DMS 273 (cell line): ENCODE data around the gene CYP1B1.
"Not testable (repeated sequence)": the region's sequence is repeated elsewhere in the genome, so short reads cannot be mapped to it uniquely, and the experiment has no call there.

Experiments
- DNase-seq: peaks from one replicate; lab custom pipeline; 2025; ENCODE audit not compliant: unreplicated experiment; lab: John Stamatoyannopoulos, UW

Gene CYP1B1

DNA sequence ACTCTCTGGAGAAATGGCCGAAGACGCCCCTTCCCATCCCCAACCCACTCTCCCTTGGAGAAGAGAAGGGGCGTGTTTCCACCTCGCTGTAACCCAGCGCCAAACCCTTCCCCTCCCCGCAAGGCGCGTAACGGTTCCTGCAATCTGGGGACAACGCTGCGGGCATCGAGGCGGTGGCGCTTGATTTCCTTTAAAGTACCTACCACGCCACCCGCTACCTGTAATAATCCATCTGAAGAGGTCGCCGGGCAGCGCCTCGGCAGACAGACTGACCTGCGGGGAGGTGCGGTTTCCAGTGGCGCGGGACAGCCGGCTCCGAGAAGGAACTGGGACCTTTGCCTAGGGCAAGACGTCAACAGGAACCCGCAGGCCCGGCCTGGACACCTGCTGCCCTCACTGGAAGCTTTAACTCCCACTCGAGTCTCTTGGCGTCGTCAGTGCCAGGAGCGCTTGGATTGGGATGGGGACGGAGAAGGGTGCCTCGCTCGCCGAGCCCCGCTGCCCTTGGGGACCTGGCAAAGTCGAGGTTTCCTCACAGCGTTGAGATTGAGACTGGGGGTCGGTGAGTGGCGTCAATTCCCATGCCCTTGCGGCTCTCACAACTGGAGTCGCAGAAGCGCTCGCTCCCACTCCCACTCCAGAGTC lies at the start of gene CYP1B1:
CYP1B1 (minus strand) TSS at position 645 of the 645 bp plus-strand sequence. CDS start 763 bp downstream, outside the sequence.
- peak; percentile 63 for DNase-seq

DNA sequence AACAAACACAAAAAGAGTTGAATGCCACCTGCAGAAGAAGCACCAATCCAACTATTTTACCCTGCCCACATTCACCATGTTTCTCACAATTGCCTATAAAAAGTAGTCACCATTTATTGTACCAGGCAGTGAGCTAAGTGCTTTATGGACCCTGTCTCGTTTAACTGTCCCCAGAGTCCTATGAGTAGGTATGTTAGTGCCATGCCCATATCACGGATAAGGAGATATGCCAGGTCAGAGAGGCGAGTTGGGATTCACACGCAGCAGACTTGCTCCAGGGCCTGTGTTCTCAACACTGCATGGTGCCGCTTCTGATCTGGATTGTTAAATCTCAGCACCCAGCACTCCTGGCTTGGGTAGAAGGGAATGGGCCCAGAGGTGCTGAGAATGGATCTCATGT lies 49.1 kb upstream of the CYP1B1 start:
- no peak for DNase-seq

DNA sequence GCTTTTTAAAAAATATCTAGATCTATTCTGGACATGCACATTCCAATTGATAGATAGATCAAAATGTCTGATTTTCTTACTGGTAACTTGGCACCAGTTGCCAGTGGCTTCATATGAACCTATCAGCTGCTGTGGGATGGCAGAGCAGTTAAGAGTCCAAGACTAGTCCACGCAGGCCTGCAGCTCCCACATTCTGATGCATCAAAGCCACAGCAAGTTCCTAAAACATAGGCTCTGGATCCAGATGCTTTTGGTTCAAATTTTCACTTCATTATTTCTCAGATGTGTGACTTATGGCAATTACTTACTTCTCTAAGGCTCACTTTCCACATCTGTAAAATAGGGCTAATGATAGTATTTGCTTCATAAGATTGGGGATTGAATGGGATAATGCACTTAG lies 48.0 kb upstream of the CYP1B1 start:
- DNase-seq = no peak

DNA sequence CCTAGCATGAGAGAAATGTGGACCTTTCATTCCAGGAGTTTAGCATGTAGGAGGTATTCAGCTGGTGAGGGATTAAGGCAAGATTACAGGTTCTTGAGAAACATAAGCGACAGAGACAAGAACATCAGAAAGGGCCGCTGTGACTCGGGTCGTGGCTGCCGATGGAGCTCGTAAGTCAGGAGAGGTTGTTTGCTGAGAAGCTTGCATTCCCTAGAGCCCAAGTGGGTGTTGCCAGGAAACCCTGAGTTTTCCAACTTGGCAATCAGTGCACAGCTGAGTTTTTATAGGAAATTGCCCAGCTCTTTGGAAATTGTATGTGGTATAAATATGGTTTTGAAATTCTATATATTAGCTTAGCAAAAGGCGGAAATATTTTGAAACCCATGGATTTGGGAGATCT lies 46.4 kb upstream of the CYP1B1 start:
- no peak for DNase-seq

DNA sequence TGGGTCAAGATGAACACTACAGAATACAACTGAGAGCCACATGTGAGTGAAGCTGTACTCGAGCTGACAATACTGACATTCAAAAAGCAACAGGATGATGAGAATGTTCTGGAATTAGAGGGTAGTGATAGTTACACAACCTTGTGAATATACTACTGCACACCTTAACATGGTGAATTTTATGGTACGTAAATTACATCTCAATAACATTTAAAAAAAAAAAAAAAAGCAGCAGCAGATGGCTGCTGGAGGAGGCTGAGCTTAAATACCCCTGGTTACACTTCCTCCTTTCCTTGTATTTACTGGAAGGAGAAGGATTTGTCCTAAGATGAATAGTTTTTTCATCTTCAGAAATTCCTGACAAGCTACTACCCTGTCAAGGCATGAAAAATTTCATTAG lies 45.5 kb upstream of the CYP1B1 start:
- DNase-seq = no peak

DNA sequence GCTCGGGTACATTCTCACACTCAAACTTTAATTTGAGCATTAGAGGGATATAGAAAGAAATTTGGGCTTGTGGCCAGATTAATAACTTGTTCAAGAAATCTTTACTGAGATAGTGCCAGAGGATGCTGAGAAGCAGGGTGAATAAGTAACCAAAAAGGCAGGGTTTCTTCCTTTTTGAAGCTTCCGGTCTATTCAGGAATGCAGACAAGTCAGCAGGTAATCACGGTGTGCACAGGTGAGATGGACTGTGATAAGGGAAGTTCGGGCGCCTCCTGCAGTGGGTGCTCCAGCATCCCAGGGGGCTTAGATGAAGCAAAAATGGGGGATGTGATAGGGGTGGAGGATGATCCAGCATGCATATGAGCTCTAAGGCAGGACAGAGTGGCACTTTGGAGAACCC lies 44.9 kb upstream of the CYP1B1 start:
- no peak for DNase-seq

DNA sequence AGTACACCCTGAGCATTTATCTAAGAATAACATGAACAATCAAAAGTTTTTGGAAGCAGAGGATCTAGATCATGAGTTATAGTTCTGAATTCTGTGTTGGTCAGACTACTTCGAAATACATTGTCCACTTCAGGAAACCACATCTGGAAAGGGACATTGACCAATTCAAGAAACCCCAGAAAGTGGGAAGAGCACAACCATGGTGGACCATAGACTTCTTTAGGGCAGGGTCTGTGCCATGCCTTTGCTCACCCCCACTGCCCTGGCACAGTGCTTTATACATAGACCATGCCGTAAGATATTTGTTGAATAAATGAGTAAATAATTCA lies 44.3 kb upstream of the CYP1B1 start:
- DNase-seq = no peak

DNA sequence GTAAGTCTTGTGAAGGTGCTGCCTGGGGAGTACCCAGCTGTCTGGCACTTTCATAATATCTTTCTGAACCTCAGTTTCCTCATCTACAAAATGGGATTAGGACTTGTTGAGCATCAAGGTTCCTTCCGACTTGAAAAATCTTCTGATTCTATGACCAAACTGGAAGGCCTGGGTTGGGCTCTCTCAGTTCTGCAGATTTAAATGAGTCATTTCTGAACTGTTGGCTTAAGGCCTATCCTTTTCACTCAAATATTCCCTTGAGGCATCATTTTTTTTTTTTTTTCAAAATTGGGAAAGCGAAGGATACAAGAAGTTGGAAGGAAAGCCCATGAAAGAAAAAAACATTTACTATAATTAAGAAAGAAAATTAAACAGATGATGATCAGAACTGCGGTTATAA lies 40.8 kb upstream of the CYP1B1 start:
- no peak for DNase-seq

DNA sequence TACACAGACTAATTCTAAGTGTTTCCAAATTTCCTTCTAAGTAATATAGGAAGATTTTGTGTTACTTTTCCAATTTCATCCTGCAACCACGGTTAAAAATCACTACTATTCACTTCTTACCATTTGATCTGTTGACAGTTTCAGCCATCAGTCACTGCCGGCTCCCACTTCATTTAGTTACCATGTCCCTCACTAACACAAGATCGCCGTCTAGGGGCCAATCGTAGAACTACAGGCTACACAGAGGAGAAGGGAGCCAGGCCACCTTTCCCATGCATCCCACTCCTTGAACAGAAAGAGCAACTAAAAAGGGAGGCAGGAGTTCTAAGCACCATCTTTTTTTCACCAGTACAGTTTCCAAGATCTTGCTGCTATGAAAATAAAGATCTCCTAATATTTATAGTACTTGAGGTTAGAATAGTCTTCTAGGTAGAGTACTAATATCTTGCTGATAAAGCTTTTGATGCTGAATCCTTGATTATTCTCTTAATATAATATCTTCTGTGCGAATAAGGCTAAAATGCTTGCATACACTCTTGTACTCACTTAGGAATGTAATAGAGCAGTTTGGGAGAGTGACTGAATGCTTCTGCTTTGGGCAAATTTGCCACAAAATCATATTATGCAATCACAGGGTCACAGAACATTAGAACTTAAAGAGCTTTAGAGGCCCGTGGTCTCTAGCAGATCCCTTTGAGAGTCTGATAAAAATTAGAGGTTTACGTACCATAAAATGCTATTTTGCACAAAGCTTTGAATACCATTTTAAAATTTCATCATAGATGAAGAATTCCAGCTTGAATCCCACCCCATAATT lies 39.5 kb upstream of the CYP1B1 start:
- peak; percentile 91 for DNase-seq

DNA sequence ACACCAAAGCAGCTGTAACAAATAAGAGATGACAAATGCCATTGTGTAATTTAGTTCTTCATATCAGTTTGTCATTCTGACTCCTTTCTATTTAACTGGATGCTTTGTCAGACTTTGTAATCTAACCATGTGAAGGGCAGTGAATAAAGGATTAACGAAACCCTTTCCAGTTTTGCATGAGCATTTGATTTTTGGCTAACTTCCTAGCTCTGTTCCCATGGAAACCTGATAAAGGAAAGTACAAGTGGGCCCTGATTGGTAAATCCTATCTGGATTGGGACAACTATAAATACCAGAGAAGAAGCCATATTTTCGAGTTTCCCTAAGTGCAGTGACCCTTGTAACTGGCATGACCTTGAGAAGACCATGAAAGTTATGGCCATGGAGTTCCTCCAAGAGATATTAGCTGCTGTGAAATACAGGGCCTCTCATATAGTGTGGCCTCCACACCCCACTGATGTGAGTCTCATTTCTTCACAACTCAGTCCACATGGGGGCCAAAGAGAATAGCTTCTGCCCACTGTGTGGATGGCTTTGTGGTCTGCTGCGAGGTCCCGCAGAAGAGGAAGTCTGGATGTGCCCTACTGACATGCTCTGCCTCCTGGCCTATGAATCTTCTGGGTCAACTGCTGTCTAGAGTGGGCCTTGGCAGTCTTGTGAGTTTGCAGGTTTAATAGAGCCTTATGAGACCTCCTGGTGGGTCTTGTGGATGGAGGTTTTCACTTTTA lies 38.2 kb upstream of the CYP1B1 start:
- DNase-seq = no peak

DNA sequence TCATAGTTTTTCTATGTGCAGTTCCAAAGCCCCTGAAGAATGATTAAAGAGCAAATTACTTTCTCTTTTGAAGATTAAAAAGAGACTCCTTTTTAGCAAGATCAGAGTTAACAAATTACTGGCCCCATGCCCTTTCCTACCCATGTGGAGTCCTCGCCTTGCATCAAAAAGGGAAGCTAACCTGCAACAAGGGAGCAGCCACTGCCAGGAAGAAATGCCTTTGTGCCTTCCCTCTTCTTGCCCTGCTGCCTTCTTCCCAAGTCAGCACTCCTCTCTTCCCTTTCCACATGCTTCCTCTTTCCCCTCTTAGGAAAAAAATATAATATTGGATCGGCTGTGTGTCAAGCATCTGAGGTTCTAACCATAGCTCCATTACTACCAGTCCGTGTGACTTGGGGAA lies 37.1 kb upstream of the CYP1B1 start:
- DNase-seq = no peak

DNA sequence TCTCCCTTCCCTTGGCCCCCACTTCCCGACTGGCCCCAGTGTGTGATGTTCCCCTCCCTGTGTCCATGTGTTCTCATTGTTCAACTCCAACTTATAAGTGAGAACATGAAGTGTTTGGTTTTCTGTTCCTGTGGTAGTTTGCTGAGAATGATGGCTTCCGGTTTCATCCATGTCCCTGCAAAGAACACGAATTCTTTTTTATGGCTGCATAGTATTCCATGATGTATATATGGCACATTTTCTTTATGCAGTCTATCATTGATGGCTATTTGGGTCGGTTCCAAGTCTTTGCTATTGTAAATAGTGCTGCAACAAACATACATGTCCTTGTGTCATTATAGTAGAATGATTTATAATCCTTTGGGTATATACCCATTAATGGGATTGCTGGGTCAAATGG lies 35.4 kb upstream of the CYP1B1 start:
- not testable (repeated sequence) for DNase-seq

DNA sequence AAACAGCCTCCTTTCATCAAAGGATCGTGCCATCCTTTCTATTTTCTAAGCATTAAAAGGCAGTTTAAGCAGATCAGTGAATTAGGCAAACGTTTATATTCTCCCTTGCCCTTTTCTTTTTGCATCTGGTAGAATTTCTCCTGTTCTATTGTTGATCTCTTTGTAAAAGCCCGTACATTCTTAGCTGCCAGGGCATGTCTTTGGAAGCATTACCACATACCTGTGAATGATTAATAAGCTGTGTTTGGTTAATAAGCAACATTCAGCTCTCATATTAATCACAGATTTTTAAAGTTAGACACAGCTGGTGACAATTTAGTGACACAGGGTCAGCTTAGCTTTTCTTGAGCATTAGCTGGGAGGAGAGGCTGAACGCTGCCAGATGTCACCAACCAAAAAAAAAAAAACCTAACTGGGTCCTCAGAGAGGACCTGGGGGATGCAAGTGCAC lies 33.8 kb upstream of the CYP1B1 start:
- DNase-seq = no peak

DNA sequence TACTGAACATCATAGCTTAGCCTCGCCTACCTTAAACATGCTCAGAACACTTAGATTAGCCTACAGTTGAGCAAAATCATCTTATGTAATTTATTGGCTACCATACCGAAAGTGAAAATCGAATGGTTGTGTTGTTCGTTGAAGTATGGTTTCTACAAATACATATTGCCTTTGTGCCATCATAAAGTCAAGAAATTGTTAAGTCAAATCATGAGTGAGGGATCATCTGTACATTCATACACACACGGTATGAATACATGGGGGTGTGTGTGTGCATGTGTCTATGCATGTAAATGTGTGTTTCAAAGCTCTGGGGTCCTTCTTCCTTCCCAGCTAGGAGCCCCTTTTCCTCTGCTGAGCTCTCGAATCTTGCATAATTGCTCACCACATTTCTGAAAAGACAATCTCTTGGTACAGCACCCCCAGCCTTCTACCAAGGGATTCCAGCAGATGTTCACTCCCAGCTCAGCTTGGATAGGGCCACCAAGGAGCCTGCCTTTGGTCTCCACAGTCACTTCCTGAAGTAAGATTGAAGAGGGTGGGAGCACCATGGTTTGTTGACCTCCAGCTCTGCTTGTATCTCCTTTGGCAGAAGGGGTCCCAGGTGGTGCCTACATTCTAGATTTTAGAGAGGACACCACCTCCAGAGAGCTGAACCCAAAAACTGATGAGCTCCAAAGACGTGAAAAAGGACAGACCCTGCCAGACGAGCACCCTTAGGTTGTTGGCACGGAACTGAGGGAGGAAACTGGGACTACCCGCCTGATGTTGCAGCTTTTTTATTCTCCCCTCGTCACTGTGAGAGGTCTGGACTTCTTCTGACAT lies 33.2 kb upstream of the CYP1B1 start:
- DNase-seq = no peak

DNA sequence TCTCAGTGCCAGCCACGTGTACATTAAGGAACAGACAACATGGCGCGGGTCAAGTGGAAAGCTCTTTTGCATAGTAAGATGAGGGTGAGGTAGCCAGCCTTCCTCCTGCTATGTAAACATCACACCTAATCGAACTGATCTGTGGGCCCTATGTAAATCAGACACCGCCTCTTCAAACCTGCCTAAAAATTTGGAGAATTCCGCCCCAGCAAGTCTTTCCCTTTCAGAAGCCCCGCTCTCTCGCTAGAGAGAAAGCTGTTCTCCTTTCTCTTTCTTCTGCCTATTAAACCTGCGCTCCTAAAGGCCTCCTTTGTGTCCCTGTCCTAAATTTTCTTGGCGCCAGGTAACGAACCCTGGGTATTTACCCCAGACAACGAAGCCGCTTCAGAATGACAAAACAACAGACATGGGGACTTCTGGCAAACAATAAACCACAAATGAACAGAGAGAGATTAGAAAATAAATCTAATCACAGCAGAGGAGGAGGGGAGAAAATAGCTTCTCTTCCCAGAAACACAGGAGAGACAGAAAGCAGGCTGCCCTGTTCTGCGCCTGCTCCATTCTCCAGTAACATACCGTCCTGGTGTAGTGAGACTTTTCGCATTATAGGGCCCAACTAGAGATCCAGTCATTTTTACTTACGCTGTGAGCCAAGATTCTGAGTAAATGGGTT lies 31.9 kb upstream of the CYP1B1 start:
- DNase-seq = no peak

DNA sequence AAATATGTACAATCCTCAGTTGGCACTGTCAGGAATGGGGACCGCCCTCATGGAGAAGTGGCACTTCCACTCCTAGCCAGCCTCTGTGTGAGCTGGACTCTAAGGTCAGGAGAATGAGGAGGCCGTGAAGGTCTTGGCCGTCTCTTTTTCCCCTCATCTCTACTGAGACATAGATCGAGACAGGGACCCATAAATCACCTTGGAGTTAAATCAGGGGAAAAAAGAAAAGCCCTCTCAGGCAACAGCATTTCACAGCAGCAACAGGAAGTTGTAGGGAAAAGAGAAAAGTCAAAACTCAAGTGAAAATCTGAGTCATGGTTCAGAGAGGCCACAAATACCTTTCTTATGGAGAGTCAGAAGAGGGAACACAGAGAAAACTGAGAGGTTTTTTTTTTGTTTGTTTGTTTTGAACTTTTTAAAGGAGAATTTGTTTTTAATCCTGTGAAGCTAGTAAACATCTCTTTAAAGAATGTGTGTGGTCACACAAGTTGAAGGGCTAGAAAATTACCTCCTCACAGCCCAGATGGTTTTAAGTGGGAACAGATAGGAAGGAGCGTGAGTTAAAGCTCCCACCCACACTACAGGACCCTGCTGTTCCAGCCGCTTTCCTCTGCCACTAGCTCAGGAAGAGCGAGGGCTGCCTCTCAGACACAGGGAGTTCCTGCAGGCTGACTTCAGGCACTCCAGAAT lies 30.6 kb upstream of the CYP1B1 start:
- DNase-seq = no peak

DNA sequence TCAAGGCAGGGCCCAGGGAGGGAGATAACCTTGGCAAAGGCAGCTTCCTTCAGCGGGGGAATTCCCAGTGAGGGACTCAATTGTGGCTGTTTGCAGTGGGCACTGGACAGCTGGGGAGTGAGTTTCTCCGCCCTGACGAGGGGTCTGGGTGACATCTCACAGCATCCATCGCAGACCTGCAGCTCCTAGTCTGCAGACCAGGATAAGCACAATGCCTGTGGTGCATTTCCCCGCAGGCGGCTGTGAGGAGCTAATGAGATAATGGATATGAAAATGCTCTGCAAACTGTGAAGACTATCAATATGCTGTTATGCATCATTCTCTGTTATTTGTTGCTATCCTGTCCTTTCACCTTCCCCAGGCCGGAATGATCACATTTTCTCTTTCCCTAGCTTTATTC lies 30.0 kb upstream of the CYP1B1 start:
- DNase-seq = no peak

DNA sequence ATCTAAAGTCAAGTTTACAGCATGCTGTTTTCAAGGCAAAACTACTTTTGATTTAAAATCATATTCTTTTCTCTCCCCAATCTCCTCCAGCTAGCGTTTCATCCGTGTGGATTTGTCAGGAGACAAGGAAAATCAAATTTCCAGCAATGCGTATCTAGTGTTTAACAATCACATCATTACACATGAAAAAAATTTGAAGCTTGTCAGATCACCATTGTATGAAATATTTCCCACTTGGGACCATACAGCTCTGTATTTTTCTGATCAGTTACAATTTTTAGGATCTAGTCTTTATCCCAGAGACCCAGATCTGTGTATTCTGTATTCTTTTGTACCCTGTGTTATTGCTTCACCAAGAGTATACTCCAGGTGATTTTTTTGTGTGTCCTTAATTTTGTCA lies 28.6 kb upstream of the CYP1B1 start:
- DNase-seq = no peak

DNA sequence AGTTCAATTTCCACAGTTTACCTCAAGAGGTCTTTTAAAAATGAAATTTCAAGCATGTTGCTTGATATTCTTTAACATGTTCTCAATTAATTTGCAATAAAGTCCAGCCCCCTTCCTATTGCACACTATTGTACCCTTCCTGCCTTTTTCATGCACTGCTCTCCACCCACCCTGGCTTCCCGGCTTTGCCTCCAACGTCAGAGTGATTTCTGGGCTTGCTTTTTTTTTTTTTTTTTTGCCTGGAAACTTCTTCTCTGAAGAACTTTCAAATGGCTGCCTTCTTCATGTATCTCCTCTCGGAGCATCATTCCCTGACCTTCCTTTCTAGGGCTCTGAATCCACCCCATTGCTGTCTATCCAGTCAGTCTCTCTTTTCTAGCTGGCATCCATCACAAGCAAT lies 24.4 kb upstream of the CYP1B1 start:
- no peak for DNase-seq
